BE2C (cell line): Measurements from ENCODE around the gene ADAM10.
"Not testable (repeated sequence)": the region's sequence is repeated elsewhere in the genome, so short reads cannot be mapped to it uniquely, and the experiment has no call there.

ENCODE experiments used
- DNase-seq: peaks from one replicate; pipeline ENCODE4 v3.0.0-alpha.2; 2020
- H3K27me3 ChIP-seq: fragments of 250-450 bp; sonication (Bioruptor Pico); 2 replicates; pipeline ENCODE4 v1.5.1; 2020; ENCODE audit warnings: mild to moderate bottlenecking
- H3K36me3 ChIP-seq: fragments of 250-450 bp; sonication (Bioruptor Pico); 2 replicates; pipeline ENCODE4 v1.5.1; 2020; ENCODE audit warnings: mild to moderate bottlenecking
- H3K4me1 ChIP-seq: fragments of 250-450 bp; sonication (Bioruptor Pico); 2 replicates; pipeline ENCODE4 v1.5.1; 2020
- H3K4me3 ChIP-seq: 2 replicates; pipeline ENCODE4 v1.5.1; 2011; ENCODE audit warnings: low read depth, low read length
- H3K9me3 ChIP-seq: fragments of 250-450 bp; sonication (Bioruptor Pico); 2 replicates; pipeline ENCODE4 v1.5.1; 2020
- CTCF ChIP-seq: IDR thresholded peaks from 2 replicates; pipeline ENCODE4 v1.5.1; 2012; ENCODE audit warnings: mild to moderate bottlenecking, low read depth, low read length

ADAM10 gene

GRCh38 chr15:58770857-58771620 lies 21.5 kb upstream of the ADAM10 start, which contains the start of gene MINDY2:
Gene MINDY2, plus strand, starts transcription at chr15:58771302. Its CDS starts 94 bp downstream, at chr15:58771396.
- H3K9me3 ChIP-seq, result no peaks in the 10 kb centered on the region
- H3K4me3 ChIP-seq, result peak within 1 kb of the TSS; percentile 97
- DNase-seq, result peak; percentile 98
- H3K4me1 ChIP-seq, result no peaks in the 10 kb centered on the region
- H3K27me3 ChIP-seq, result no peaks in the 10 kb centered on the region
- TF ChIP-seq CTCF, result peak; percentile 33; the same call in 1 of the 2 replicates
- H3K36me3 ChIP-seq, result no peaks in the 10 kb centered on the region

GRCh38 chr15:58770519-58770856 lies 21.0 kb upstream of the ADAM10 start:
- no peak for DNase-seq
- H3K27me3 ChIP-seq, result no peaks in the 10 kb centered on the region
- TF ChIP-seq CTCF, result no peak
- H3K36me3 ChIP-seq, result no peaks in the 10 kb centered on the region
- no peaks in the 10 kb centered on the region for H3K9me3 ChIP-seq
- no peaks in the 10 kb centered on the region for H3K4me1 ChIP-seq
- peak overlapping the region; percentile 97 for H3K4me3 ChIP-seq

- H3K9me3 ChIP-seq, H3K4me1 ChIP-seq, H3K4me3 ChIP-seq, DNase-seq, H3K36me3 ChIP-seq, H3K27me3 ChIP-seq: not testable (repeated sequence)
Observed at GRCh38 chr15:58768601-58769004, 19.1 kb upstream of the ADAM10 start.

GRCh38 chr15:58766290-58766689 lies 16.8 kb upstream of the ADAM10 start:
- H3K9me3 ChIP-seq, result no peaks in the 10 kb centered on the region
- H3K36me3 ChIP-seq, result no peaks in the 10 kb centered on the region
- DNase-seq, result no peak
- H3K4me1 ChIP-seq, result no peaks in the 10 kb centered on the region
- no peaks in the 10 kb centered on the region for H3K27me3 ChIP-seq
- no peak for TF ChIP-seq CTCF
- no peak overlapping the region for H3K4me3 ChIP-seq

- Histone ChIP-seq H3K36me3 (no peaks in the 10 kb centered on the region), H3K4me3 (no peak overlapping the region), H3K4me1 (no peaks in the 10 kb centered on the region), H3K27me3 (no peaks in the 10 kb centered on the region), H3K9me3 (no peaks in the 10 kb centered on the region)
- DNase-seq, result no peak
- TF ChIP-seq CTCF, result no peak
Observed at GRCh38 chr15:58764468-58764867, 15.0 kb upstream of the ADAM10 start.

GRCh38 chr15:58762731-58763130 lies 13.2 kb upstream of the ADAM10 start:
- no peak for TF ChIP-seq CTCF
- H3K36me3 ChIP-seq, result no peaks in the 10 kb centered on the region
- no peak for DNase-seq
- no peaks in the 10 kb centered on the region for H3K9me3 ChIP-seq
- H3K4me1 ChIP-seq, result no peaks in the 10 kb centered on the region
- H3K4me3 ChIP-seq, result no peak overlapping the region
- H3K27me3 ChIP-seq, result no peaks in the 10 kb centered on the region
